Caki2 (cell line): ENCODE data around the gene TBC1D3. TPM values are rescaled to one million over a fixed set of nuclear protein-coding genes. Genes with fewer than 3 reads are reported as not detected.
"Not testable (repeated sequence)": the region's sequence is repeated elsewhere in the genome, so short reads cannot be mapped to it uniquely, and the experiment has no call there.

Source experiments
- DNase-seq: peaks from one replicate; pipeline ENCODE4 v3.0.0-alpha.2; 2015; ENCODE audit warnings: low read depth
- in situ Hi-C: cut with HindIII; loops from 2 replicates; pipeline ENCODE4 v1.10.0; 2016; ENCODE audit warnings: low sequenced_read_pairs, low pct_unique_long_range_greater_than_20kb, mixed read lengths
- total RNA-seq: library from RNA; depleted of rRNA; stranded (reverse); fragments of >200 nt; shearing (Covaris generic); gene quantifications from 2 replicates; pipeline ENCODE4 v1.2.3, GENCODE V29; 2014; ENCODE audit warnings: low replicate concordance; rRNA removed

Gene TBC1D3
- total RNA-seq, result not detected in 2 replicates

GRCh38 chr17:38192455-38192854 lies at the start of gene TBC1D3:
Gene TBC1D3, minus strand, starts transcription at chr17:38192555. Its CDS starts 1,526 bp downstream, at chr17:38191029.
- DNase-seq, in situ Hi-C loops: not testable (repeated sequence)

GRCh38 chr17:38232790-38233189 lies 40.4 kb upstream of the TBC1D3 start:
- DNase-seq, in situ Hi-C loops: not testable (repeated sequence)

- DNase-seq, in situ Hi-C loops: not testable (repeated sequence)
Measured at GRCh38 chr17:38225844-38226495, 33.6 kb upstream of the TBC1D3 start.

- in situ Hi-C loops, DNase-seq: not testable (repeated sequence)
Measured at GRCh38 chr17:38220867-38221266, 28.5 kb upstream of the TBC1D3 start.

GRCh38 chr17:38200271-38200670 lies 7.9 kb upstream of the TBC1D3 start:
- DNase-seq, in situ Hi-C loops: not testable (repeated sequence)

- in situ Hi-C loops, DNase-seq: not testable (repeated sequence)
Measured at GRCh38 chr17:38134860-38135259, 57.5 kb downstream of the TBC1D3 start.

Other genes with a start within 250 kb of the TBC1D3 start
- 2.8 and 4.3 TPM in 2 replicates for gene TBC1D3L, start 203.5 kb downstream of the TBC1D3 start, total RNA-seq
- gene TBC1D3D, start 188.6 kb downstream of the TBC1D3 start, total RNA-seq, result not detected in 2 replicates
- gene TBC1D3C, start 123.9 kb downstream of the TBC1D3 start, total RNA-seq, result not detected in 2 replicates
- gene TBC1D3E, start 64.6 kb downstream of the TBC1D3 start, total RNA-seq, result not detected in 2 replicates
- 61.5 and 90.7 TPM in 2 replicates for gene MRPL45, start 104.6 kb upstream of the TBC1D3 start, total RNA-seq
- gene GPR179, start 151.4 kb upstream of the TBC1D3 start, total RNA-seq, result 0.07 TPM in 1 of 2 replicates, not detected in the other
- 14.4 and 22.5 TPM in 2 replicates for gene SOCS7, start 159.3 kb upstream of the TBC1D3 start, total RNA-seq
- gene ARHGAP23, start 235.9 kb upstream of the TBC1D3 start, total RNA-seq, result 1.4 and 2.3 TPM in 2 replicates